NOMO-1 (cell line): Measurements from ENCODE around the gene UCN2.
"Not testable (repeated sequence)": the region's sequence is repeated elsewhere in the genome, so short reads cannot be mapped to it uniquely, and the experiment has no call there.

Source experiments
- DNase-seq, 2 experiments: peaks; one replicate each; lab custom pipeline; 2025; ENCODE audit not compliant: unreplicated experiment in 2 of 2; lab: John Stamatoyannopoulos, UW

Gene UCN2

GRCh38 chr3:48564022-48564421 lies 441 bp upstream of the UCN2 start:
- DNase-seq: peak; percentile 63 to 83

- DNase-seq: no peak
Measured at GRCh38 chr3:48562367-48563095, 1.1 kb downstream of the UCN2 start.

- peak; percentile 68 to 77 for DNase-seq
Measured at GRCh38 chr3:48561045-48561736, 2.4 kb downstream of the UCN2 start.

- no peak for DNase-seq
Measured at GRCh38 chr3:48560648-48561018, 2.9 kb downstream of the UCN2 start.

GRCh38 chr3:48558493-48559134 lies 5.0 kb downstream of the UCN2 start:
- DNase-seq: peak; percentile 34 to 35

- DNase-seq: peak; percentile 99
Measured at GRCh38 chr3:48556796-48557626, 6.6 kb downstream of the UCN2 start, which contains the start of gene PFKFB4. TSS of gene PFKFB4 (minus strand) at chr3:48556803. CDS start at chr3:48556777, 26 bp downstream.

- DNase-seq: no peak
Measured at GRCh38 chr3:48555949-48556795, 7.4 kb downstream of the UCN2 start.

GRCh38 chr3:48555231-48555948 lies 8.2 kb downstream of the UCN2 start:
- no peak for DNase-seq

GRCh38 chr3:48553886-48554845 lies 9.4 kb downstream of the UCN2 start:
- DNase-seq: no peak

GRCh38 chr3:48553361-48553760 lies 10.2 kb downstream of the UCN2 start:
- DNase-seq: no peak

- no peak for DNase-seq
Measured at GRCh38 chr3:48552111-48552951, 11.2 kb downstream of the UCN2 start.

- DNase-seq: not testable (repeated sequence)
Measured at GRCh38 chr3:48551651-48552050, 11.9 kb downstream of the UCN2 start.

GRCh38 chr3:48548729-48549705 lies 14.6 kb downstream of the UCN2 start:
- peak; percentile 83 to 85 for DNase-seq

- DNase-seq: no peak
Measured at GRCh38 chr3:48548126-48548525, 15.5 kb downstream of the UCN2 start.

GRCh38 chr3:48546203-48546829 lies 17.3 kb downstream of the UCN2 start:
- DNase-seq: no peak

- DNase-seq: no peak
Measured at GRCh38 chr3:48544141-48544540, 19.4 kb downstream of the UCN2 start.
